GM18909 (cell line): ENCODE results near the gene GRB10.

Experiments used
- ATAC-seq: cut with Tn5 transposase; IDR thresholded peaks from one replicate; pipeline ENCODE4 v1.9.1; 2021; ENCODE audit warnings: mild to moderate bottlenecking; ENCODE audit not compliant: unreplicated experiment, poor library complexity

Gene GRB10

GRCh38 chr7:50676740-50677637 lies 105.7 kb downstream of the GRB10 start:
- ATAC-seq: no peak

GRCh38 chr7:50676079-50676478 lies 106.6 kb downstream of the GRB10 start:
- no peak for ATAC-seq

- no peak for ATAC-seq
Observed at GRCh38 chr7:50674896-50675835, 107.5 kb downstream of the GRB10 start.

- no peak for ATAC-seq
Observed at GRCh38 chr7:50674299-50674698, 108.4 kb downstream of the GRB10 start.

GRCh38 chr7:50673096-50673495 lies 109.6 kb downstream of the GRB10 start:
- no peak for ATAC-seq

- ATAC-seq: no peak
Observed at GRCh38 chr7:50672045-50672444, 110.7 kb downstream of the GRB10 start.

GRCh38 chr7:50671386-50671785 lies 111.3 kb downstream of the GRB10 start:
- no peak for ATAC-seq

- ATAC-seq: no peak
Observed at GRCh38 chr7:50669890-50670289, 112.8 kb downstream of the GRB10 start.

GRCh38 chr7:50667789-50668226 lies 114.9 kb downstream of the GRB10 start:
- ATAC-seq: no peak

- no peak for ATAC-seq
Observed at GRCh38 chr7:50667338-50667737, 115.4 kb downstream of the GRB10 start.

- ATAC-seq: no peak
Observed at GRCh38 chr7:50666124-50666496, 116.6 kb downstream of the GRB10 start.

- peak; percentile 2 for ATAC-seq
Observed at GRCh38 chr7:50665403-50666123, 117.1 kb downstream of the GRB10 start.

- peak; percentile 31 for ATAC-seq
Observed at GRCh38 chr7:50664937-50665336, 117.8 kb downstream of the GRB10 start.

- peak; percentile 61 for ATAC-seq
Observed at GRCh38 chr7:50664461-50664922, 118.2 kb downstream of the GRB10 start.

- no peak for ATAC-seq
Observed at GRCh38 chr7:50663396-50664102, 119.1 kb downstream of the GRB10 start.

- no peak for ATAC-seq
Observed at GRCh38 chr7:50662996-50663395, 119.7 kb downstream of the GRB10 start.

- ATAC-seq: peak; percentile 13
Observed at GRCh38 chr7:50662041-50662694, 120.5 kb downstream of the GRB10 start.

- peak; percentile 66 for ATAC-seq
Observed at GRCh38 chr7:50661345-50662040, 121.2 kb downstream of the GRB10 start.

- no peak for ATAC-seq
Observed at GRCh38 chr7:50660830-50661175, 121.9 kb downstream of the GRB10 start.
